ENCODE data around the gene SYT3.
A peak's percentile ranks its signal among the peaks of the same experiment; 100 is the strongest.

Gene SYT3

DNA sequence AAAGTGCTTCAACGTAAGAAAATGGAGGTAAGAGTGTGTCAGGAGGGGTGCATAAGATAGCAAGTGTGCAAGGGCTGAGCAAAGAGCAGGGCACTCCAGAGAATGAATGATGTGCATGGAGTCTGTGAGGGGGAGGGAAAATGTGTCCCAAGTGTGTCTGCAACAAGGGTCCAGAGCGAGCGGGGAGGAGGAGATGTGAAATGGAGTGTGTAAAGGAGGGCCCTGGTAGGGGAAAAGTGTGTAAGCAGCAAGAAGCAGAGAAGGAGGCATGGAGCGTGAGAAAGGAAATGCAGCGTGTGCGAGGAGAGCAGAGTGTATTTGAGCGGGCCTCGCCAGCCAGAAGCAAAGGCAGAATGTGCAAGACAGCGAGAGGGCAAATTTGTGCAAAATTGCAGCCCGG, 21.3 kb upstream of the SYT3 start:
- DNase-seq, result no peak

GRCh38 chr19:50660088-50660366, 20.3 kb upstream of the SYT3 start:
- DNase-seq, result no peak

GRCh38 chr19:50659318-50660087, 19.8 kb upstream of the SYT3 start:
- DNase-seq, result no peak

DNA sequence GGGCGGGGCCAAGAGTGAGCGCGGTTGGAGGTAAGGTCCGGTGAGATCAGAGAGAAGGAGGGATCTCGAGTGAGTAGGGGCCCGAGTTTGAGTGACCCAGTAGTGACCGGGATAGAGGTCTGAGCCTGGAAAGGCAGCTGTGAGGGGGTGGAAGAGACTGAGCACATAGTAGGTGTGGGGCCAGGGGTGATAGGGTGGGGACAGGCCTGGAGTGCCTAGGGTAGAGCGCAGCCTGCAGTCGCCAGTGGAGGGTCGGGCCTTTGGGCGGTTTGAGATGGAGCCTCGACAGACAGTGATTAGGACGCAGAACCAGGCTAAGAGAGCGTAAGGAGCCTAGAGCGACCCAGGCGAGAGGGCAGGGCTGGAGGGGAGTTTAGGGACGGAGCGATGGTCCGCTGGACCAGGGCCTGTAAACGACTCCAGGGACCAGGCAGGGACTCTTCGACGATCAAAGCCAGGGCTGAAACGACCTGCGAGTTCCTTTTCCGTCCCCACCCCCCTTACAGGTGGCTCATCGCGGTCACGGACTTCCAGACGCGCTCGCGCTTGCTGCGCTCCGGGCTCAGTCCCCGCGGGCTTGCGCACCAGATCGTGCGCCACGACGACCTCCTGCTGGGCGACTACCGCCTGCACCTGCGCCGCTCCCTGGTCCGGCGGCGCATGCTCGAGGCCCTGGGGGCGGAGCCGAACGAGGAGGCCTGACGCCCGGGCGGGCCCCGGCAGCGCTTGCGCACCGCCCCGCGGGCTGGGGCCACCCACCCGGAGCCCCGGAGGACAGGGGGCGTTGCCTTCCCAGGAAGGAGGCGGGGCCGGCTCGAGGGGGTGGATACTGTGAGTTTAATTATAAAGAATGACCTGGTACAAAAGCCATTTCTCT, 19.0 kb upstream of the SYT3 start:
- peak; percentile 60 to 63 for DNase-seq

DNA sequence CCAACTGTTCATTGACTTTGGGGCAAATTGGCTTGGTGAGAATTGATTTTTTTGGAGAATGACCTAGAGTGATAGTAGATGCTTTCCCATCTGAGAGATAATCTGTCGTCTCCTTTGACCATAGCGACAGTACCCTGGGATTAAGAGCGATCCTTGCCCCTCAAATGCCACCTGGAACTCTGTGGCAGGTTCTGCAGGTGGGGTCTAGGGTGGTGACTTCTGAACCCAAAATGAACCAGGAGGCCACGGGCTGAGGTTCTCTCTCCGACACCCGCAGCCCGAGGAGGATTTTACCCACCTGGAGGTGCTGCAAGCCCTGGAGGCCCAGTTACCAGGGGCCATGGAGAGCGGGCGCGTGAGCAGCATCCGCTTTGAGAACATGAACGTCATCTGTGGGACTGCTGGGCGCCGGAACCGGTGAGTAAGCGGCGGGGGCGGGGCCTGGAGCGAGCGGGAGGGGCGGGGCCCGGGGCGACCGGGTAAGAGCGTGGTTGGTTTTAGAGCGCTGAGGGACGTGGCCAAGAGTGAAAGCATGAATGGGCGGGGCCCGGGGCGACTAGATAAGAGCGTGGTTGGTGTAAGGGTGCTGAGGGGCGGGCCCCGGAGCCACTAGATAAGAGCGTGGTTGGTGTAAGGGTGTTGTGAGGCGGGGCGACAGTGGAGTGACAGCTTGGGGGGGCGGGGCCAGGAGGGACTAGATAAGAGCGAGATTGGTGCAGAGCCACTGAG, 18.2 kb upstream of the SYT3 start:
- DNase-seq, result peak; percentile 57 to 66

DNA sequence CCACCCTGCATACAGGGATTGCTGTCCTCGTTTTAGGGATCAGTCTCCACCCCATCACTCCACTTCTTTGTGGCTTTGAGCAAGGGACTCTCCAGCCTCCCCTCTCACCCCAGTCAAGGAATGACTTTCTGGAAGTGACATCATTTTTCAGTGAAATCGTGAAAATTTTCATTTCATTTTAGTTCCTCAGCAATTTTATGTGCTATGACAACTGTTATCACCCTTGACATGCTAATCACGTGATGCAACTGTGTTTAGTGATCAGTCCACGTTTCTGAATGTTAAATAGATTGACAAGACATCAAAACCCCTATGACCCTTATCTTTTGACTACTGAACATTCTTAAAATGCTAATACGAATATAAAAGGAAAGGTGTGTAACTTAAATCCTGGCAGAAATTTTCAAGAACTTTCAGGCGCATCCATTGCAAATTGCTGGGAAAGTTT, 17.6 kb upstream of the SYT3 start:
- no peak for DNase-seq

GRCh38 chr19:50654882-50655281, 15.2 kb upstream of the SYT3 start:
- no peak for DNase-seq

- DNase-seq, result no peak
These were observed 13.0 kb upstream of the SYT3 start for GRCh38 chr19:50652722-50653121.

GRCh38 chr19:50651174-50651573, 11.5 kb upstream of the SYT3 start:
- no peak for DNase-seq

DNA sequence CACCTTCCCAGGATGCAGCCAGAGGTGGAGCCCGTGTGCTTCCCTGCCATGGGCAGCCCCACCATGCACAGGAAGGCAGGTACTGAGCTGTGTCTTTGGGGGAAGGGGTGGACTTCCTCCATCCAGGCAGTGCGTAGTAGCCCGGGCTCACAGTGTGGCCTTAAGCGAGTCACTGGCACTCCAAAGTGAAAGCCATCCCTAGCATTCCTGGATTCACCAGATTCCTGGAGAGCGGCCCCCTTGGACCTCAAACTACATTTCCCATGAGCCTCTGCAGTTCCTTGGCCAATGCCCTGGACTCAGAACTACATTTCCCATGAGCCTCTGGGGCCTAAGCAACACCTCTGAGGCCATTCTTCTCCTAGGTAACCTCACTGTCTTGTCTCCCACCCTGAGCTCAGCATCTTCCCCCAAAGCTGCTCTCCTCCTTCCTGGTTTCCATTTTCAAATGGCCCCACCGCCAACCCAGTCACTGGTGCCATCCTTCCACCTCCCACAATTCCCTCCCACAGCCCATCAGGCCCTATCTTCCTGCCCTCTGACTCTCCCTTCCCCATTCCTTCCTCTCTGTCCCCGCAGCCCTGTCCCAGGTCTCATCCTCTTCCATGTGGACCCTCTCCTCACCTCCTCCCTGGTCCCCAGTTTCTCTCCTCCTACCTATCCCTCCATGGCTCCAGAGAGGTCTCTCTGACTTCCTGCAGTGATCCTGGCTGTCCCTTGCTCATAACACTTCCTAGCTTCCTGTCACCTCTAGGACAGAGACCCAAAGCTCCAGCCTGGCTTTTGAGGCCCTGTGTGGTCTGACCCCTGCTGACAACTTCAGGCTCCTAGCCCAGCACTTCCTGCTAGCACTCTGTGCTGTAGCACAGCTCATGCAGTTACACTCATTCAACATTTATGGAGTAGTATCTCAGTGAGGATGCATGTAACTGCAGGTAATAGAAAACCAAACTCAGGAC, 10.0 kb upstream of the SYT3 start, which contains the start of gene C19orf81:
Gene C19orf81 (plus strand): TSS at position 13 of the 959 bp plus-strand sequence. CDS start 0 bp downstream, at position 13.
- no peak for DNase-seq

DNA sequence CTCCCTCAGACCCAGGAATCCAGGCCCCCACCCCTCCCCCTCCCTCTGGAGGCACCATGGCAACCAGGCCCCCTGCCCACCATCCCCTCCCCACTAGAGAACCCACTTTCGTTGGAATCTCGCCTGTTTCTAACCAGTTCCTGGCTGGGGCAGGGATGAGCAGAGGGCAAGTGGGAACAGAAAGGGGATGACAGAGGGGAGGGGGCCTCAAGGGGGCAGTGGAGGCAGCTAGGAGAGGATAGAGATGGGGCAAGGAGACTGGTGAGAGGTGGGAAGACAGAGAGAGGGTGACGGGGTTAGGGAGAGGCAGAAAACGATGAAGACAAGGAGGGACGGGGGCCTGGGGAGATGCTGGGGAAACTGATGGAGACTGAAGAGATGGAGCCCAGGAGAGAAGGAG, 9.0 kb upstream of the SYT3 start:
- DNase-seq, result no peak

GRCh38 chr19:50647879-50648615, 8.4 kb upstream of the SYT3 start:
- no peak for DNase-seq

- DNase-seq, result no peak
These were observed 6.6 kb upstream of the SYT3 start for GRCh38 chr19:50646074-50646807.

- no peak for DNase-seq
These were observed 5.4 kb upstream of the SYT3 start for GRCh38 chr19:50645107-50645506.

GRCh38 chr19:50644315-50644915, 4.7 kb upstream of the SYT3 start:
- DNase-seq, result no peak

DNA sequence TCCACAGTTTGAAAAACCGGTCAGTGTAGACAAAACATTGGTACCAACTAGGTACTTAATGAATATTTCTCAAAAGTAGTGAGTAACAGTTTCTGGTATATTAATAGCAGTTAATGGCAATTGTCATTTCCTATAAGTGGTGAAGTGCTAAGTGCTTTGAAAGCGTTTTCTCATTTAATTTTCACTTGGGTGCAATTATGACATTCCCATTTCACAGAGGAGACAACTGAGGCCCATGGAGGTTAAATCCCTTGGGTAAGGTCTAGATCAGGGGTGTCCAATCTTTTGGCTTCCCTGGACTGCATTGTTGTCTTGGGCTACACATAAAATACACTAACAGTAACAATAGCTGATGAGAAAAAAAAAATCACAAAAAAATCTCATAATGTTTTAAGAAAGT, 687 bp upstream of the SYT3 start:
- DNase-seq, result no peak

- no peak for DNase-seq
These were observed 1.1 kb downstream of the SYT3 start for GRCh38 chr19:50638600-50638999.

DNA sequence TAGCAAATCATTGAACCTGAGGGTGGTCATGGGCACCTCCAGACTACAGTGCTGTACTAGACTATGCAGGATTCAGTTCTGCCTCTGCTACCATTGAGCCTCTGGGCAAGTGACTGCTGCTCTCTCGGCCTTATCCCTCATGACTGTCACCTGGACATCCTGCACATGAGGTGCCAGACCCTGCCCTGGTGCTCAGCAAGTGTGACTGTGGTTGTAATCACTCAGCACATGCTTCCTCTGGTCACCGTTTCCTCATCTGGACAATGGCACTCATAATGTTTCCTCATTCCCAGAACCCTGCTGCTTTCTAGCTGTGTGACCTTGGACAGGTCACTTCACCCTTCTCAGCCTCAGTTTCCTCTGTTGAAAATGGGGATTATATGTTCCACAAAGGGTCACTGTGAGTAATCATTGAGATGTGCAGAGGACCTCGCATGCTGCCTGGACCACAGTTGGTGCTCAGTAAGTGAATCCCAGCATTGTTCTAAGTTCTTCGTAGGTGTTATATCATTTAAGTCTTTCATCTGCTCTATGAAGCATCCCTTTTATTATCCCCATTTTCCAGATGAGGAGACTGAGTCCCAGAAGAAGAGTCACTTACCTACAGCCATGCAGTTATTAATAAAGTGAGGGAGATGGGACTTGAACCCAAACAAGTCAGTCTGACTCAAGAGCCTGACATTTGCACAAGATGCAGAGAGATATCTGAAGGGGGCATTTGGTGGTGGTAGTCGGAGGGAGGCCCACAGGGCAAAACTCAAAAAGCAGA, 3.2 kb downstream of the SYT3 start:
- DNase-seq, result no peak

DNA sequence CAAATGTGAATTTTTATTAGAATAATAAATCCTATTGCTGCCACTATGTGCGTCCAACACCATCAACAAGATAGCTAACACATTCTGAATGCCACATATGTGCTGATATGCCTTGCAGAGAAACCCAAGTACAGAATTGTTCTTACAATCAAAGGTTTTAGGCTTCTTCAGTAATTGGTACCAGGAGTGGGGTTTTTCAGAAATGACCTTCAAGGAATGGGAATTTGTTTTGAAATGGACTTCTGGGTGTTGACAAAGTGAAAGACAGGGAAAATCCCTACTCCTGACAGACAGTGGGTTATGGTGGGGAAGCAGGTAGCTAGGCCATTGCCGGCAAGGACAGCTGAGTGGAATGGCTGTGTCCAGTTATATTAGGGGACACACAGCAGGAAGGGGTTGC, 5.7 kb downstream of the SYT3 start:
- DNase-seq, result no peak

GRCh38 chr19:50633359-50633758, 6.3 kb downstream of the SYT3 start:
- no peak for DNase-seq
